ENCODE data around the gene SPOCD1. TPM values are rescaled to one million over a fixed set of nuclear protein-coding genes. Genes with fewer than 3 reads are reported as not detected.

Gene SPOCD1
- total RNA-seq, 2 donors from 2014 or later: 0.45 to 0.59 TPM

- Histone ChIP-seq H3K9ac (ENCODE audit: low read depth in 2 of 2, low read length in 2 of 2) (no peak overlapping the region), H3K27me3 (no peaks in the 10 kb centered on the region), H3K4me3 (no peak overlapping the region), H3K9me3 (no peaks in the 10 kb centered on the region), H3K4me1 (no peaks in the 10 kb centered on the region), H3K27ac (peak overlapping the region; percentile 75), H3K36me3 (no peaks in the 10 kb centered on the region)
- TF ChIP-seq CTCF (IDR thresholded peaks at IDR 0.05): no peak
- intact Hi-C loops (cut with DNase I): loop anchor here (10.0 kb wide), 1 partner anchor 72 kb away; no protein-coding TSS in a partner anchor
- no peak for DNase-seq
Measured at GRCh38 chr1:31787261-31787660, 28.6 kb downstream of the SPOCD1 start.

- Histone ChIP-seq H3K4me3 (no peak overlapping the region), H3K27ac (no peak overlapping the region), H3K27me3 (no peaks in the 10 kb centered on the region), H3K36me3 (no peaks in the 10 kb centered on the region), H3K9ac (ENCODE audit: low read depth in 2 of 2, low read length in 2 of 2) (no peak overlapping the region), H3K9me3 (no peaks in the 10 kb centered on the region), H3K4me1 (no peaks in the 10 kb centered on the region)
- DNase-seq: no peak
- intact Hi-C loops (cut with DNase I): loop anchor here (10.0 kb wide), 1 partner anchor 72 kb away; no protein-coding TSS in a partner anchor
- TF ChIP-seq CTCF (IDR thresholded peaks at IDR 0.05): no peak
Measured at GRCh38 chr1:31786366-31787060, 29.3 kb downstream of the SPOCD1 start.

GRCh38 chr1:31785947-31786290 lies 29.9 kb downstream of the SPOCD1 start:
- Histone ChIP-seq H3K9ac (ENCODE audit: low read depth in 2 of 2, low read length in 2 of 2) (no peak overlapping the region), H3K4me1 (no peaks in the 10 kb centered on the region), H3K4me3 (no peak overlapping the region), H3K27me3 (no peaks in the 10 kb centered on the region), H3K9me3 (no peaks in the 10 kb centered on the region), H3K27ac (no peak overlapping the region), H3K36me3 (no peaks in the 10 kb centered on the region)
- DNase-seq: no peak
- intact Hi-C loops (cut with DNase I): loop anchor here (10.0 kb wide), 1 partner anchor 71 kb away; no protein-coding TSS in a partner anchor
- TF ChIP-seq CTCF (IDR thresholded peaks at IDR 0.05): no peak

- no peak overlapping the region for H3K27ac ChIP-seq
- H3K36me3 ChIP-seq: no peaks in the 10 kb centered on the region
- no peaks in the 10 kb centered on the region for H3K4me1 ChIP-seq
- intact Hi-C loops (cut with DNase I): loop anchor here (10.0 kb wide), 1 partner anchor 70 kb away; no protein-coding TSS in a partner anchor
- no peak overlapping the region for H3K9ac ChIP-seq (ENCODE audit: low read depth in 2 of 2, low read length in 2 of 2)
- DNase-seq: no peak
- no peaks in the 10 kb centered on the region for H3K9me3 ChIP-seq
- no peak for TF ChIP-seq CTCF (IDR thresholded peaks at IDR 0.05)
- no peaks in the 10 kb centered on the region for H3K27me3 ChIP-seq
- H3K4me3 ChIP-seq: no peak overlapping the region
Measured at GRCh38 chr1:31785020-31785946, 30.5 kb downstream of the SPOCD1 start.

GRCh38 chr1:31784356-31785019 lies 31.3 kb downstream of the SPOCD1 start:
- Histone ChIP-seq H3K4me3 (no peak overlapping the region), H3K9me3 (no peaks in the 10 kb centered on the region), H3K27ac (no peak overlapping the region), H3K27me3 (no peaks in the 10 kb centered on the region), H3K36me3 (no peaks in the 10 kb centered on the region), H3K4me1 (no peaks in the 10 kb centered on the region), H3K9ac (ENCODE audit: low read depth in 2 of 2, low read length in 2 of 2) (no peak overlapping the region)
- DNase-seq: no peak
- TF ChIP-seq CTCF (IDR thresholded peaks at IDR 0.05): no peak
- intact Hi-C loops (cut with DNase I): loop anchor here (10.0 kb wide), 1 partner anchor 70 kb away; no protein-coding TSS in a partner anchor

All from colonic mucosa (tissue), 4 donors.